ENCODE data around the gene ZCCHC7.

The ZCCHC7 gene

GRCh38 chr9:37209431-37210386, 89.3 kb downstream of the ZCCHC7 start:
- DNase-seq (ENCODE audit: low read depth in 1 of 2, low spot score in 1 of 2), result no peak

- no peak for DNase-seq (ENCODE audit: low read depth in 1 of 2, low spot score in 1 of 2)
These were observed 90.6 kb downstream of the ZCCHC7 start for GRCh38 chr9:37210737-37211523.

- no peak for DNase-seq (ENCODE audit: low read depth in 1 of 2, low spot score in 1 of 2)
These were observed 92.1 kb downstream of the ZCCHC7 start for GRCh38 chr9:37212435-37212834.

DNA sequence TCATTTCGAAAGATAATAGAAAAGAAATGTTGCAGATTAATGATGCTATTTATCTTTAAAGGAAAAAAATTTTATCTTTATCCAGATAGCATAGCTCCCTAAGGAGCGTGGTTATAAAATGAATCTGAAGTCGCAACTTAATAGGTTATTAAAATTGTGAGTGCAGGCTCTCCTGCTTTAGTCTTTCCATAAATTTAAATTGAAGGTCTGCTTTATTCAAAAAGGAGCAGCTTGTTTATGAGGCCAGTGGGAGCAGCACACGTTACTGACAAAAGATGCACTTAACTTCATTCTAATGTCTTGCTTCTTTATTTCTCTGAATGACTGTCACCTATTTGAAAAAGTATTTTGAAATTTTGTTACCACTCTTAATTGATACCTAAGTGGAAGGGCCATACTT, 95.0 kb downstream of the ZCCHC7 start:
- DNase-seq (ENCODE audit: low read depth in 1 of 2, low spot score in 1 of 2), result no peak

DNA sequence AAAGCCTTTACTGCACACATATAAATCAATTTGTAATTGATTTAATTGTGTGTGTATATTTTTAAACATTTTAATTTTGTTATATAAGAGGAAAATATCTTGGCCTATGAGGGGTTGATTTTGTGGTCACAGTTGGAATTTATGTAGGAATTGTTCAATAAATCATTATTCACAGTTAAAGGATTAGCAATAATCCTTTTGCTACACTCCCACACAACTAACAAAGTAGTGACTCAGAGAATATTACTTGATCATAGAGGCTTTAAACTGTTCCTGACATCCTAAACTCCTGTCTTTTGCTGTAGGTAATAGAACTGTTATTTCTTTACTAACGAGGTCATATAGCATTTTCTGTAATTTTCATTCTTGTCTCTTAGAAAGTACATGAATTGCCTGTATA, 95.5 kb downstream of the ZCCHC7 start:
- DNase-seq (ENCODE audit: low read depth in 1 of 2, low spot score in 1 of 2), result no peak

GRCh38 chr9:37217161-37217560, 96.8 kb downstream of the ZCCHC7 start:
- no peak for DNase-seq (ENCODE audit: low read depth in 1 of 2, low spot score in 1 of 2)

DNA sequence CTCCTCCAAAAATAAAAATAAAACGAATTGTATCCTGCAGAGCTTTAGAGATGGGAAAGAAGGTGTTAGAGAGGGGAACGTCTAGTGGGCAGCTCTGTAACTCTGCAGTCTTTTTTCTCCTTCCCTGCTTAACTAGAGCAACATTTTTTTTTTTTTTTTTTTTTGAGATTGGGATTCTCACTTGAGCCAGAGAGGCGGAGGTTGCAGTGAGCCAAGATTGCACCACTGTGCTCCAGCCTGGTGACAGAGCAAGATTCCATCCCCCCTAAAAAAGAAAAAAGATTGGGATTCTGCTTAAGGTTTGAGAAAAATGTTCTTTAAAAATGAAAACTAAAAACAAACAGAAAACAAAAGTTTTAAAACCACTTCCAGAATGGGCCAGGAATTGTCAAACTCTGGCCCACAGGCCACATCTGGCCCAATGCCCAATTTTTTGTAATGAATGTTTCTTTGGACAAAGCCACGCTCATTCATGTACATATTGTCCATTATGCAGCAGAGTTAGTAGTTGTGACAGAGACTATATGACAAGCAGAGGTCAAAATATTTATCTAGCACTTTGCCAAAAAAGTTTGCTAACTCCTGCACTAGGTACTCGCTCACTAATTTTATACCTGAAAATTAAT, 98.5 kb downstream of the ZCCHC7 start:
- no peak for DNase-seq (ENCODE audit: low read depth in 1 of 2, low spot score in 1 of 2)

- no peak for DNase-seq (ENCODE audit: low read depth in 1 of 2, low spot score in 1 of 2)
These were observed 100.6 kb downstream of the ZCCHC7 start for GRCh38 chr9:37220971-37221370.

DNA sequence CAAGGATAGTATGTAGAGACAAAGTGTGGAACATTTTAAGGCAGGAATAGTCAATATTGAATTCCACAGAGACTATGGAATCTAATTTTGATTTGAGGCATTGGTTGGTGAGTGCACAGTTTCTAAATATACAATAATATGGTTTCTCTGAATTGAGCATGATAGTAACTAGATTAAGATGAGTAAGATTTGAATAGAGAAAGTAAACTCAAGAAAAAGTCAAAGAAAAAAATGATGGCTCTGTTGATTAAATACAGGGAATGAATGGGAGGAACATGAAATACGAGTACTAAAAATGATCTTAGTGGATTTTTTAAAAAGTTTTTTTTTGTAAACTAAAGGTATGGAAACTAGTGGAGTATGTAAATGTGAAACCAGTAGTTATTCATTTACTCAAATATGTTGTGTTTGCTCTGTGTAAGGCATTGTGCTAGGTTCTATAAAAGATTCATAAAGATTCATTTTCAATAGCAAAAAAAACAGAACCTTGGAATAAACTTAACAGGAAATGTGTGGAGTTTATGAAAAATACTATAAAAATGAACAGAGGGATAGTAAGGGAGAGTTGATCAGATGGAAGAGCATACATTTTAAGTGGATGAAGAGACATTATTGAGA, 101.2 kb downstream of the ZCCHC7 start:
- DNase-seq (ENCODE audit: low read depth in 1 of 2, low spot score in 1 of 2), result no peak

DNA sequence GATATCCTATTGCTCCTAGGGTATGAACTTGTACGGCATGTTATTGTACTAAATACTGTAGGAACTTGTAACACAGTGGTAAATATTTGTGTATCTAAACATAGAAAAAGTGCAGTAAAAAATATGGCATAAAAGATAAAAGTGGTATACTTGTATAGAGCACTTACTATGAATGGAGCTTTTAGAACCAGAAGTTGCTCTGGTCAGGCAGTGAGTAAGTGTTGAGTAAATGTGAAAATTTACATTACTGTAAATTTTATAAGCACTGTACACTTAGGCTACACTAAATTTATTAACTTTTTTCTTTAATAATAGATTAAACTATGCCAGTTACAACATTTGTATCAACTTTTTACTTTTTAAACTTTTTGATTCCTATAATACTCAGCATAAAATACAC, 109.1 kb downstream of the ZCCHC7 start:
- no peak for DNase-seq (ENCODE audit: low read depth in 1 of 2, low spot score in 1 of 2)

DNA sequence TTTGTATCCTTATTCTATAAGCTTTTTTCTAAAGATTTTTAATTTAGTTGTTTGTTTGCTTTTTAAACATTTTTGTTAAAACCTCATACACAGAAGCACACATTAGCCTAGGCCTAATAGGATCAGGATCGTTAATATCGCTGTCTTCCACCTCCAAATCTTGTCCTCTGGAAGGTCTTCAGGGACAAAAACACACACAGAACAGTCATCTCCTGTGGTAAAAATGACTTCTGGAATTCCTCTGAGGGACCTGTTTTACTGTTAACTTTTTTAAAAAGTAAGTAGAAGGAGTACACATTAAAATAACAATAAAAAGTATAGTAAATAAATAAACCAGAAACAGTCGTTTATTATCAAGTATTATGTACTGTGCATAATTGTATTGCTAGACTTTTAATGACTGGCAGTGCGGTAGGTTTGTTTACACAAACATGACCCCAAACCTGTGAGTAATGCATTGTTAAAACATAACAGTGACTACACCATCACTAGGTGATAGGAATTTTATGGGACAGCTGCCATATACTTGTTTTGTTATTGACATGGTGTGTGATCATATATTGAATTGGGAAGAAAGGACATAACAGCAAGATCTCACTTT, 109.6 kb downstream of the ZCCHC7 start:
- DNase-seq (ENCODE audit: low read depth in 1 of 2, low spot score in 1 of 2), result no peak

- DNase-seq (ENCODE audit: low read depth in 1 of 2, low spot score in 1 of 2), result no peak
These were observed 116.4 kb downstream of the ZCCHC7 start for GRCh38 chr9:37236822-37237221.

GRCh38 chr9:37238122-37238521, 117.7 kb downstream of the ZCCHC7 start:
- DNase-seq (ENCODE audit: low read depth in 1 of 2, low spot score in 1 of 2), result no peak

DNA sequence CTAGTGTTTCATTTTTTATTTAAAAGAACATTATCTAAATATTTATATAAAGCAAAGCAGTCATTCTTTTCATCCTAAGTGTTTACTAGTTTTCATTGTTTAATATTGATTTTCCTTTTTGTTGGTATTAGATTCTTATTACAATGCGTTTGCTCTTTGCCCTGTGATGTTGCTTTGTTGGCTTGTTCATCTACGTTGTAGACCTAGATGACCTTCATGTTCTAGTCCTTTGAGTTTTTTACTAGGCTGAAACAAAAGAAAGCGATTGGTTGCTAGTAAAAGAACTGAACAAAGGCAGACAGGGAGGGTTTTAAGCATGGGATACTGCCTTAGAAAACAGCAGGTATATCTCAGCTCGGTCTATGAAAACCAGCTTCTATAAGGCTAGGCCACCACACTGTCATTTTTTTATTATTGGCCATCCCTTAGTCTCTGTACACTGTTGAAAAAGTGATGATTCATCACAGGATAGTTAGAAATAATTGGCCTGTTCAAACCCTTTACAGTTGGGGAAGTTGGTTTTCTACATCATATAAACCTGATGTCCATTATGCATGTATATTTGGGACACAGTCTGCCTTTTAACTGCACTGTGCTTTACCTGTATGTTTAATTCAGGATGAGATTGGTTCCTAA, 119.0 kb downstream of the ZCCHC7 start:
- no peak for DNase-seq (ENCODE audit: low read depth in 1 of 2, low spot score in 1 of 2)

- no peak for DNase-seq (ENCODE audit: low read depth in 1 of 2, low spot score in 1 of 2)
These were observed 119.5 kb downstream of the ZCCHC7 start for GRCh38 chr9:37239921-37240320.

GRCh38 chr9:37241340-37241739, 121.0 kb downstream of the ZCCHC7 start:
- no peak for DNase-seq (ENCODE audit: low read depth in 1 of 2, low spot score in 1 of 2)

- DNase-seq (ENCODE audit: low read depth in 1 of 2, low spot score in 1 of 2), result no peak
These were observed 121.7 kb downstream of the ZCCHC7 start for GRCh38 chr9:37242089-37242488.

DNA sequence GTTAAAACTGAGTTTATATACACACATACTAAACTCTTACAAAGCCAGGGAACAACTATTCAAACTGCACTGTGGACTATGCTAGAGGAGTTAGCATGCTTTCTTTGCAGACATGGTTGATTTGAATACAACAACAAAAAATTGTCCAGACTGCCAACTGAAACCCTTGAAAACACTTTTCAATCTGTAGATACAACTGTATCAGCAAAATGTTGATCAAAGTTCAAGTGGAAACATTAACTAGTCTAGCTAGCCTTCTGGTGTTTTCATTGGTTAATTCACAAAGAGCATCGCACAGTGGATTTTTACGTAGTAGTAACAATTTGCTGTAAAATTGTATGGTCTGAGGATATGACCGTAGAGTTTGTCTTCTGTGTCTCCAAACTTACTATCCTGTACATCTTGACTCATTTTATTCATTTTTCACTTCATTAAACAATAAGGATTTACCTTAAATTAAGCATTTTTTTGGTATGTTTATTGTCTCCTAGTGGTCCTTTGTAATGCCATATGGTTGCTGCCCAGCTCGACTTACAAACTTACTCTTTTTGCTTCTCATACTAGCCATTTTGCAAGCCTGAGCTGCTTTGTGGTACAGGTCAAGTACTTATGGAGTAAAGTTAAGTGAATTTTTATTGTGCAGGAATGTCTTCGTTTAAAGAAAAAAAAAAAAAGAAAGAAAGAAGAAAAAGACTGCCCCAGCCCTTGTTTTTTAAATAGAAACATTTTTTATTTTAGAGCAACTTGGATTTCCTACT, 123.4 kb downstream of the ZCCHC7 start:
- no peak for DNase-seq (ENCODE audit: low read depth in 1 of 2, low spot score in 1 of 2)

DNA sequence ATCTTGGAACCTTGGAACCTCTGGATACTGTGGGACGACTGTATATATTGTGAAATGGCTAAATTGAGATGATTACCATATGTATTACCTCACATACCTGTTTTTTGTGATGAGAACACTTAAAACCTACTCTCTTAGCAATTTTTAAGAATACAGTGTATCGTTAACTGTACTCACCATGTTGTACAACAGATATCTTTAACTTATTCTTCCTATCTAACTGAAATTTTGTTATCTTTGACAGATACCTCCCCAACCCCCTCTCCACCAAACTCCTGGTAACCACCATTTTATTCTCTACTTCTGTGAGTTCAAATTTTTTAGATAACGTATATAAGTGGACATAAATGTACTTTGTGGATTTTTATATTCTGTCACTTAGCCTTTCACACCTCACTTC, 126.5 kb downstream of the ZCCHC7 start:
- no peak for DNase-seq (ENCODE audit: low read depth in 1 of 2, low spot score in 1 of 2)
